SW480 (cell line): ENCODE results near the gene TNFRSF13B.

Experiments used
- DNase-seq: peaks from one replicate; pipeline ENCODE4 v3.0.0-alpha.2; 2016; ENCODE audit warnings: low spot score

TNFRSF13B gene

DNA sequence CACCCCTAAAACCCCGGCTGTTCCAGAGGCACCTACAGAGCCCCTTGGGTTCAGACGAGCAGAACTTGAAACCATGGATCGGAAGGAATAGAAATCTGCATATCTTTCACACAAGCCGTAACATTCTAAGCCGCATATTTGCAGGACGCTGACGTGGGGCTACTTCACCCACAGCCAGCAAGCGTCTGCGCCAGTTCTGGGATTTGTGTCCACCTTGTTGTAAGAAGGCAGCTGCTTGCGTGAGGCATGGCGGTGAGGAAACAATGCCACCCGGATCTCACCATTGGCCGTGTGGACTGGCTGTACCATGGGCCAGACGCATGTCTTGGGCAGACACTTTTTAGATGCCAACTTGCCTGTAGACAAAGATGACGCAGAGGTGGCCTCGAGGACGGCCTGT lies 34.5 kb downstream of the TNFRSF13B start:
- DNase-seq, result no peak

DNA sequence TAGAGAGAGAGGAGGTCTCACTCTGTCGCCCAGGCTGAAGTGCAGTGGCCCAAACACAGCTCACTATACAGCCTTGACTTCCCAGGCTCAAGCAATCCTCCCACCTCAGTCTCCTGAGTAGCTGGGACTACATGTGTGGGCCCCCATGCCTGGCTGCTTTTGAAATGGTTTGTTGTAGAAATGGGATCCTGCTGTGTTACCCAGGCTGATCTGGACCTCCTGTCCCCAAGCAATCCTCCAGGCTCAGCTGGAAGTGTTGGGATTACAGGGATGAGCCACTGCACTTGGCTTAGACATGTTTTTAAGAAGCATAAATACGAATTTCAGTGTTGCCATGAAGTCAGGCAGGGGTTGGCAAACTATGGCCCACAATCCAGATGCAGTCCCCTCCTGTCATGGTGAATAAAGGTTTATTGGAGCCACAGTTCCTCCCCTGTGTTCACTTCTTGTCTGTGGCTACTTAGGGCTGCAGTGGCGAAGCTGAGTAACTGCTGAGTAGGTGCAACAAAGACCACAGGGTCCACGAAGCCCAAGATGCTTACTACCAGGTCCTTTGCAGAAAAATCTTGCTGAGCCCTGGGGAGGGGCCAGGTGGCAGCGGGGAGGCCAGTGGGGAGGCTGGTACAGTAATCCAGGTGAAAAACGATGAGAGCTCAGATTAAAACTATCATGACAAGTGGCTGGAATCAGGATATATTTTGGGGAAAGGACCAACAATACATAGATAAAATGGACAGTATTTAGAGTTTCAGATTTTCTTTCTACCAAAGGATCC lies 35.2 kb downstream of the TNFRSF13B start:
- no peak for DNase-seq

- no peak for DNase-seq
Measured at GRCh38 chr17:16935786-16936185, 36.1 kb downstream of the TNFRSF13B start.

GRCh38 chr17:16935241-16935663 lies 36.7 kb downstream of the TNFRSF13B start:
- DNase-seq, result peak; percentile 58

GRCh38 chr17:16934836-16935235 lies 37.1 kb downstream of the TNFRSF13B start:
- DNase-seq, result no peak

DNA sequence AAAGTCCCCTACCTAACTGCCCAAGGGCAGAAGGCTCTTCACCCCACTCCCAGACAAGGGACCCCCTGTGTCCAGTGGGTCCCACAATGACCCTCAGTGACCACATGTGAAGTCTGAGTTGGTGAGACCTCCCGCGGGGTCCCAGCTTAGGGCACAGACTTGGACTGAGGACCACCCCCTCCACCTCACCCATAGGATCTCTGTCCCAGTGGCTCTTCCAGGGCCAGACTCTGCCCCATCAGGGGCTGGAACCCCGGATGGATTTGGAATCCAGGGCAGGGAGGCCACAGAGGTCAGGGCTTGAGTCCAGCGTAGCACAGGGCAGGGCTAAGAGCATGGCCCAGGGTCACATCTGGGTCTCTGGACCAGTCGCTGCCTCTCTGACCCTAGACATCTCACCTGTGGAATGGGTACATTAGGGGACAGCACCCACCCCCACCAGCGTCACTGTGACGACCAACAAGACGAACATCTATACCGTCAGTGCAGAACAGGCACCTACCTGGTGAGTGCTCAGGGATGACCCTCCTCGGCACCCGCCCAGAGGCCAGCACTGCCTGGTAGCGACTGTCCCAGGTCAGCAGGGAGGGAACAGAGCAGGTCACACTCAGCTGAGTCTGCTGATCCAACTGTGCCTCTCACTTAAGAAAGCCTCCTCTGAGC lies 37.7 kb downstream of the TNFRSF13B start:
- DNase-seq, result no peak

GRCh38 chr17:16933317-16934132 lies 38.4 kb downstream of the TNFRSF13B start:
- DNase-seq, result peak; percentile 65

GRCh38 chr17:16932611-16933010 lies 39.3 kb downstream of the TNFRSF13B start:
- DNase-seq, result no peak

DNA sequence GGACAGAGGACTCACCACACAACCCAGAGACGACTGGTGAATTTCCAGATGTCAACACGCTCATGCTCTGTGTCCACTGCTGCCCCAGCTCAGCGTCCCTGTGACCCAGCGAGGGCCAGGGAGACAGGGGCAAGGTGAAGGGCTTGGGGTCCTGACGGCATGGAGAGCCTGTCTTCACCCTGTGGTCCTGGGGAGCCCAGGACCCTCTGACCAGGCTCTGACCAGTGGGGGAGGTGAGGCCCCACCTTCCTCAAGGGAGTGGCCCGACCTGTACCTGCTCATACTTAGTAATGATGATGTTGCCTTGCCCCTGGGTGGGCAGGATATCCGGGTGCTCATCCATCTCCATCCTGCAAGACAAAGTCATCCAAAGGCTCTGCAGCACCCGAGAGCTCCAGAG lies 39.8 kb downstream of the TNFRSF13B start:
- DNase-seq, result no peak

- no peak for DNase-seq
Measured at GRCh38 chr17:16931318-16932060, 40.4 kb downstream of the TNFRSF13B start.

DNA sequence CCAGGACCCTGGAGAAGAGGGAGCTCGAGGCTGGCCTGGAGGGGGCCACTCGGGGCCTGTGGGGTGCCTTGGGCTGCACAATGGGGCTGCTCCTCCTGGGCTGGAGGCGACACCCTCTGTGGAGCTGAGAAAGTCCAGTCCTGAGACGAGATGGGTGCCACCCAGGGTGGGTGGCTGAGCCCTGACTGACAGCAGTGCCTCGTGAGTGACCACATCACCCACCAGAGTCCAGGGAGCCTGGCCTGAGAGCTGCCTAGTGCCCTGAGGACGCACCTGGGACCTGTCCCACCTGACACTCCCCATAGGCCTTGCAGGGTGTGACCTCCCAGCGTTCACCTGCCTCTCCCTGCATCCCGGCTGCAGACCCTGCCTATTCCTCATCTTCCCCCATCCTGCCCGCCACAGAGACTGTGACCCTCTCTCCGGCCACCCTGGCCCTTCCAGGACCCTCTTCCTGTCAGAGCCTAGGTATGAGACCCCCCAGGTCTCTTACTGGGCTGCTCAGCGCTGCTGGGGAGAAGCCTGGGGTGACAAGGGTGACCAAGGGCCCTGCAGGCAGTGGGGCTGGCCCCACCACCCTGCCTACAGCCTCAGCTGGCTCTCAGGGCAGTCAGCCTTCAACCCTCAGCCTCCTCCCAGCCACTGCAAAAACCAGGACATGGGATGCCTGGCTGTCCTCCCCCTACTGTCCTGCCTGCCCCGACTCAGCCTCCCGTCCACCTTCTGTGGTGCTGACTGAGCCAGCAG lies 41.2 kb downstream of the TNFRSF13B start:
- DNase-seq, result no peak

- DNase-seq, result no peak
Measured at GRCh38 chr17:16929757-16930520, 42.0 kb downstream of the TNFRSF13B start.

- DNase-seq, result no peak
Measured at GRCh38 chr17:16929035-16929680, 42.8 kb downstream of the TNFRSF13B start.

GRCh38 chr17:16928406-16929034 lies 43.4 kb downstream of the TNFRSF13B start:
- no peak for DNase-seq

- no peak for DNase-seq
Measured at GRCh38 chr17:16927641-16928321, 44.1 kb downstream of the TNFRSF13B start.

- DNase-seq, result no peak
Measured at GRCh38 chr17:16926571-16927451, 45.1 kb downstream of the TNFRSF13B start.

DNA sequence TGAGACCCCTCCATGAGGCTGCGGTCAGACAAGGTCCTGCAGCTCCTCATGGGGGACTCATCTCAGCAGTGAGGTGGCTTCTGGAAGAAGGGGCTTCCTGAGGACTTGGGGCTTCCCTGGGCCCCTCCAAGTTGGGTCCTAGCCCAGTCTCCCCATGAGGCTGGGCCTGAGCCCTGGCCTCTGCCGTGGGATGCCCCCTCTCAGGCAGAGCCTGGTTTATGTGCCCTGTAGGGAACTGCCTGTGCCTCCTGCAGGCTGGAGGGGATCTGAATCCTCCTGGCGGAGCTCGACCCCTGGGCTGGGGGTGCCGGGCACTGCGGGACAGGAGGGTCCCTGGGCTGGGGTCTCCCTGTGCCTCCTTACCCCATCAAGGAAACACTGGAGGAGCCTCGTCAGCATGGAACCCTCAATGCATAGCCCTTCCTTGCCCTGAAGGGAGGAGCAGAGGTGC lies 45.8 kb downstream of the TNFRSF13B start:
- DNase-seq, result no peak
